HG03039 (cell line): ENCODE data around the gene ACTL7A.
"Not testable (repeated sequence)": the region's sequence is repeated elsewhere in the genome, so short reads cannot be mapped to it uniquely, and the experiment has no call there.

Experiments used
- ATAC-seq: cut with Tn5 transposase; IDR thresholded peaks from one replicate; pipeline ENCODE4 v1.9.1; 2021; ENCODE audit warnings: mild to moderate bottlenecking, moderate library complexity; ENCODE audit not compliant: unreplicated experiment

ACTL7A gene

GRCh38 chr9:108876425-108876824 lies 14.4 kb downstream of the ACTL7A start:
- ATAC-seq = no peak

DNA sequence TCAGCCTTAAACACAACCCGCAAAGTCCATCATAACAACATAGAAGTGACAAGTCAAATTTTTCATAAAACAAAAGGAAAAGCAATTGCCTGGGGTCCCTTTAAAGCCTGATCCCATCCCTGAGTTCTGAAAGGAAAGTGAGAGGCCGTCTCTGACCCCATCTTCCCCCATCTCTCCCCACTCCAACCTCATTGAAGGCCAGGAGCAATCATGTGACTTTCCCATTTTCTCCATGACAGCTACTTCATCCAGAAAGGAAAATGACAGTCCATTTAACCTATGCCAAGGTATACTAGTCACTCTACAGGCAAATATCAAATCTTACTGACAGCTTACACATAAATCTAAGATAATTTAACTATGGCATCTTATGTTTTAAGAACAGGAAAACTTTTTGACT lies 15.5 kb downstream of the ACTL7A start:
- ATAC-seq = no peak

GRCh38 chr9:108880738-108881316 lies 18.8 kb downstream of the ACTL7A start:
- no peak for ATAC-seq

DNA sequence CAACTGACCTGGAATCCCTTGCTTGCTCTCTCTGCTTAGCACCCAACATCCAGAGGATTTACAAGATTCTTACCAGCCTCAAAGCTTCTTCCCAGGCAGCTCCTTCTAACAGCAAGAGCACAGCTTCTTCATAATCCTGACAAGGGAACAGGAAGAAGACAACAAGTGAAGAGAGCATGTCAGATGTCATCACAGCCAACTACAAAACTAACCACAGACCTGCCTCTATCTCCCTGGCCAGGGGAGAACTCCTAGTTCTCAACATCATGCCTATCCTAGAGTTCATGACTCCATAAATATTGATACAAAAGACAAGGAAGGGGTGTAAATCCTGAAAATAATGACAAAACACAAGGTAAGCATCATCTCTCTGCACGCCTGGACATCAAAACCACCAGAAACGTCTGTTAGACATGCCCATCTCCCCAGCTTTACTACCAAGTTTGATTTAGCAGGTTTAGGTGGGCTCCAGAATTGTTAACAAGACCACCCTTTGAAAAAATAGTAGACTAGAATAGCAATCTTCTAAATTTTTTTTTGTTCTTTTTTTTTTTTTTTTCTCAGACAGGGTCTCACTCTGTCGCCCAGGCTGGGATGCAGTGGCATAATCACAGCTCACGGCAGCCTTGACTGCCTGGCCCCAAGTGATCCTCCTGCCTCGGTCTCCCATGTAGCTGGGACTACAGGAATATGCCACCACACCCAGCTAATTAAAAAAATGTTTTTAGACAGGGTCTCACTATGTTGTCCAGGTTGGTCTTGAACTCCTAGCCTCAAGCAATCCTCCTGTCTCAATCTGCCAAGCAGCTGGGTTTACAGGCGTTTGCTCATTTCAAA lies 20.2 kb downstream of the ACTL7A start:
- no peak for ATAC-seq

GRCh38 chr9:108883085-108883484 lies 21.0 kb downstream of the ACTL7A start:
- no peak for ATAC-seq

DNA sequence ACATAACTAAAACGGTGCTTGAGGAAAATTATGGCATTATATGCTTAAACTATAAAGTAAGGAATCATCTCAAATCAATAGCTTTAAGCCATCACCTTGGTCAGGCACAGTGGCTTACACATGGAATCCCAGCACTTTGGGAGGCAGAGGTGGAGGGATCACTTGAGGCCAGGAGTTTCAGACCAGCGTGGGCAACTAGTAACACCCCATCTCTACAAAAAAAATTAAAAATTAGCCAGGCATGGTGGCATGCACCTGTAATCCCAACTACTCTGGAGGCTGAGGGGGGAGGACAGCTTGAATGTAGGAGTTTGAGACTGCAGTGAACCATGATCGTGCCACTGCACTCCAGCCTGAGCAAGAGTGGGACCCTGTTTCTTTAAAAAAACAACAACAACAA lies 22.6 kb downstream of the ACTL7A start:
- no peak for ATAC-seq

GRCh38 chr9:108885643-108886348 lies 23.7 kb downstream of the ACTL7A start:
- peak; percentile 98 for ATAC-seq

DNA sequence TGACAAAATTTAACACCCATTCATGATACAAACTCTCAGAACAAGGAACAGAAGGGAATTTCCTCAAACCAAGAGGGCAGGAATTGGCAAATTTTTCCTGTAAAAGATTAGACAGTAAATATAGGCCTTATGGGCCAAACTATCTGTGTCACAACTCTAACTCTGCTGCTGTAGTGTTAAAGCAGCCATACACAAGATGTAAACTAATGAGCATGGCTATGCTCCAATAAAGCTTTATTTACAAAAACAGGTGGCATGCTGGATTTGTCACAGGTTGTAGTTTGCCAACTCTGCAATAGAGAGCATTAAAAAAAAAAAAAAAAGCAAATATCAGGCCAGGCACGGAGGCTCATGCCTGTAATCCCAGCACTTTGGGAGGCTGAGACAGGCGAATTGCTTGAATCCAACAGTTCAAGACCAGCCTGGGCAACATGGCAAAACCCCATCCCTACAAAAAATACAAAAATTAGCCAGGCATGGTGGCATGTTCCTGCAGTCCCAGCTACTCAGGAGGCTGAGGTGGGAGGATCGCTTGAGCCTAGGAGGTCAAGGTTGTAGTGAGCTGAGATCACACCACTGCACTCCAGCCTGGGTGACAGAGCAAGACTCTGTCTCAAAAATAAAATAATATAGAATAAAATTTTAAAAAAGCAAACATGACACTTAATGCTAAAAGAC lies 24.7 kb downstream of the ACTL7A start:
- not testable (repeated sequence) for ATAC-seq

GRCh38 chr9:108889649-108890067 lies 27.6 kb downstream of the ACTL7A start:
- ATAC-seq = no peak

DNA sequence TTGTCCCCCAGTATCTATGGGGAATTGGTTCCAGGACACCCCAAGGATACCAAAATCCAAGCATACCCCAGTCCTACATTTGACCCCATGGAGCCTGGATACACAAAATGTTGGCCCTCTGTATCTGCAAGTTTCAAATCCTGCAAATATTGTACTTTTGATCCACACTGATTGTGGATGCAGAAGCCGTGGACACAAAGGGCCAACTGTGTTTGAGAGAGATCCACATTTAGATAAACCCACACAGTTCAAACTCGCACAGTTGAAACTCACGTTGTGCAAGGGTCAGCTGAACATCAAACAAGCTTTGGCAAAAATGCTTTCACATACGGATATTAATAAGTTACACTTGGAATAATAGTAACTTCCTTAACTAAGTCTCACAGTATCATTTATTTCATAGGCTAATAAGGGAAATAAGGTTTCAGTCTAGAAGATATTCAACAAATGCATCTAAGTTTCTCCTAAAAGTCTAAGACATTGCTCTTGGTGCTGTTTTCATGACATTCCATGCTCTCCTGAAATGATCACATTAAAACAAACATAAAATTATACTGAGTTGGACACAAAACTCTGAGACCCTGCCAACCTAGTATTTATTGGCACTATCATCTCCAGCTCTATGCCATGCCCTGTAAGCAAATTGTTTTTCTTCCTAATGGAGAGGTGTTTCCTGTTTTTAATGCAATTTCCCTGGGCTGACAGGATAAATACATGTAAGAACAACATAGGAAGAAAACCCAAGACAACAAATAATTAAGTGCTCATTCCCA lies 32.3 kb downstream of the ACTL7A start:
- no peak for ATAC-seq

GRCh38 chr9:108897324-108898096 lies 35.4 kb downstream of the ACTL7A start:
- no peak for ATAC-seq

- not testable (repeated sequence) for ATAC-seq
Observed at GRCh38 chr9:108899023-108899695, 37.1 kb downstream of the ACTL7A start.

DNA sequence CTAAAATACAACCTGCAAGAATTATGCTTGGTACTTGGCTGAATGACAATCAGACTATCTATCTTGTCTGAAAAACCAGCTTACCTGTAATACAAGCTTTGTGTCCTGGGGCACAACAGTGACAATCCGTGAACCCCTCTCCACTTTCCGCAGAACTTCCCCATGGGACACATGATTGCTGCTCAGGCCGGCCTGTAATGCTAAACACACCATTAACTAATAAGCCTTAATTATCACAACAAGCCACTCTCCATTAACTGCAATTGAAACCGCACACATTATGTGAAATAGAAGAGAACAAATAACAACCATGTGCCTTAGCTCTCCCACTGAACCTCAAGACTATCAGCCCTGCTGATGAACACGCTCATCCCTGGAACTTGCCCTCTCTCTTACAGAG lies 38.1 kb downstream of the ACTL7A start:
- no peak for ATAC-seq

- ATAC-seq = no peak
Observed at GRCh38 chr9:108903420-108904103, 41.5 kb downstream of the ACTL7A start.

- no peak for ATAC-seq
Observed at GRCh38 chr9:108904161-108904560, 42.1 kb downstream of the ACTL7A start.

DNA sequence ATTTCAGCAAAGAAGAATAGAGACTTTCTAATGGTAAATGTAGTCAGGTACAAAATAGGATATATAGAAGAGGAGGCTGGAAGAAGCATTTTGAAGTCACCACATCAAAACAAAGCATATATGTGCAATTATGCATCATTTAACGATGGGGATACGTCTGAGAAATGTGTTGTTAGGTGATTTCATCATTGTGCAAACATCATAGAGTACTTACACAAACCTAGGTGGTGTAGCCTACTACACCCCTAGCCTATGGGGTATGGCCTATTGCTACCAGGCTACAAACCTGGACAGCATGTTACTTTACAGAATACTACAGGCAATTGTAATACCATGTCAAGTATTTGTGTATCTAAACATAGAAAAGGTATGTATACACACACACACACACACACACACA lies 43.4 kb downstream of the ACTL7A start:
- no peak for ATAC-seq

GRCh38 chr9:108910402-108910801 lies 48.3 kb downstream of the ACTL7A start:
- ATAC-seq = no peak

DNA sequence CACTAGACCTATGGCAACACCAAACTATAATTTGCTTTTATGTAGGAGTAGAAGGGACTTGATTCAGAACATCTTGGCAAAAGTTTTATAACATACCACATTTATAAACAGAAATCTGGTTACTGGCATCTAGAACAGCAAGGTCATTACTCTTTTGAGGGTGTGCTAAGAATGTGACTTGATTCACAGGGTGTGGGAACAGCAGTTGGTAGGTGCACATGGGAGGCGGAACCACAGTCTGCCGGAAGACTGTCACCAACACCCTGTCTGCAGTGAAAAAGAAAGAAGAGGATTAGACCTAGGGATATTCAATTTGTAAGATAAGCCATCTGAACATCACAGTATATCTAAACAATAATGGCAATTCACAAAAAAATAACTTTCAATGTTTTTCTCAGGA lies 48.8 kb downstream of the ACTL7A start:
- no peak for ATAC-seq

- ATAC-seq = no peak
Observed at GRCh38 chr9:108911820-108912219, 49.8 kb downstream of the ACTL7A start.
